ENCODE results near the gene FBXW8.
"Not testable (repeated sequence)": the region's sequence is repeated elsewhere in the genome, so short reads cannot be mapped to it uniquely, and the experiment has no call there.

Gene FBXW8

DNA sequence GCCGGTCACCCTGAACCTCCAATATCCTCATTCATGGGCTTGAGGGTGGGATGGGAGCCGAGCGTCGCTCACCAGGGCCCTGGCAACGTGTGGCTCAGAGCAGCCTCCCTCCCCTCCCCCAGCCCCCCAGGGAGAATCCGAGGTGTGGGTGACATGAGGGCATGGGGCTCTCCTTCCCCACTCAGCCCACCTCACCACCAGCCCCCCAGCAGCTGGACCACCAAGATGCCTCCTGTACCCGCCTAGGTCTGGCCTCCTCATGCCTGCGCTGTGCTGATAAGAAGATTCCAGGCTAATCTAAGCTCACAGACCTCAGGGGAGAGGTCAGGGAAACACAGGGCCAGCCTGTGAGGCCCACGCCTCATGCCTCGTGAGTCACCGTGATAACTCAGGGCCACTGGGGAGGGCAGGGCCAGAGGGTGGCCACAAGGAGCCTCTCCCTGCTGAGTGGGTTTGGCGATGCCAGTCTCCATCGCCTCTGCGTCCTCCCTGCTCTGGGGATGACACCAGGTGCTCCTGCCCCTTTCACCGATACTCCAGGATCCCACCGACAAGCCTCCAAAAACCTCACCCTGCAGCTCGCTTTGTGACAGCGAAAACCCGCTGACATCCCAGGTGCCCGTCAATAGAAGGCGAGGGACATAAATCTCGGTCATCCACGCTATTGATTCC, 131.6 kb downstream of the FBXW8 start:
- DNase-seq = no peak

GRCh38 chr12:117042862-117043261, 132.1 kb downstream of the FBXW8 start:
- DNase-seq = no peak

DNA sequence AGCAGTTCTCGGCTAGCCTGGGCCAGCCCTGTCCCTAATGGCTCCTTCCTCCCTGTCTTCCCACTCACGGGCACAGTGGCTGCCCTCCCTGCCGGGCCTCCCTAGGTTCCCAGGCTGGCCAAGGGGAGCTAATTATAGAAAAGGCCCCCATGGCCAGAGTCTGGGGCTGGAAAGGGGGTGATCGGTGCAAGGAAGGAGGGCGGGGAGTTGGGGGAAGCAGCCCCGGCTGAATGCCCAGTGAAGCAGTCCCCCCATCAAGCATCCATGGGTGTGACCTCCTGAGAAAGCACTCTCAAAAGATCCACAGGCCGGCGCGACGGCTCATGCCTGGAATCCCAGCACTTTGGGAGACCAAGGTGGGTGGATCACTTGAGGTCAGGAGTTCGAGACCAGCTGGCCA, 133.6 kb downstream of the FBXW8 start:
- DNase-seq = no peak

DNA sequence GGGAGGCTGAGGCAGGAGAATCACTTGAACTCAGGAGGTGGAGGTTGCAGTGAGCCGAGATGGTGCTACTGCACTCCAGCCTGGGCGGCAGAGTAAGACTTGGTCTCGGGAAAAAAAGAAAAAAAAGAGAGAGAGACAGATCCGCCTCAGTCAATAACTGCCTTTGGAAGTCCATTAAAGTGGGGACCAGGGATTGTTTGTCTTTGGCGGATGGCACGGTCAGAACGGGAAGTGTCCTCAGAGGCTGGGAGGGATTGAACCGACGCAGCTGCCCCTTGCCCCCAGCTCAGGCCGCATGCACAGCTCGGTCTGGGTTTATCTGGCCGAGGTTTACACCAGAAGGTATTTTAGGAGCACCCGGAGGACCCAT, 134.0 kb downstream of the FBXW8 start:
- DNase-seq = no peak

DNA sequence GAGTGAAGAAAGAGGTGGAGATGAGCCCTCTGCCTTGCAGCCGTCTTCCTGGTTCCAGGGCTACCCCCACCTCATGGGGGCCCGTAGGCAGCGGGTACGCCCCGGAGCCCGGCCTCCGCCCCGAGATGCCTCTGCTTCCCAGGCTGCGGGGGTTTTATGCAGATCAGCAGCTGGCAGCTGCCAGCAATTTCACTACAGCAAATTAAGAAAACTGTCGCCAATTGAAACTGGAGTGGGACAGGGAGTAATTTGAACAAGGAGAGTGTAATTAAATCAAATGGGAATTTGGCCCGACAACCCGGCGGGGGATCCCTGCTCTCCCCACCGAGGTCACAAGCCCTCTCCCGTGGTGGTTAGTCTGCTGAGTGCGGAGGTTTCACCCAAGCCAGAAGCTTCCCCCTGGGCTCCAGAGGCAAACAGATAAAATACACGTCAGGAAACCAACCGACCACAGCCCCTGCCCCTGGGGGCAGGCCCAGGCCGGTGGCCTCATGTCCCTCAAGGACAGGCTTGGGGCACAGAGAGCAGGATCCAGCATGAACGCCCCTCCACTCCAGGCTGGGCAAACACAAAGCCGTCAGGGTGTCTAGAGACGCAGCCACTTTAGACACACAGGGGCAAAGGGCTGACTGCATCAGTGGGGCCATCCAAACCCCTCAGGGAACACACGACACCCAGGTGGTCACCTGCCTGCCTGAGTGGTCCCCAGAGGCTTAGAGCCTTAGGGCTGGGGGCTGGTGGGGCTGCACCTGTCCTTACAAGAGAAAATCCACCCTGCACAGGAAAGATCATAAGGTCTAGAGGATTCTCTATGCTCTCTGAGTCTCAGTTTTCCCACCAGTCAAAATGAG, 134.6 kb downstream of the FBXW8 start:
- no peak for DNase-seq

DNA sequence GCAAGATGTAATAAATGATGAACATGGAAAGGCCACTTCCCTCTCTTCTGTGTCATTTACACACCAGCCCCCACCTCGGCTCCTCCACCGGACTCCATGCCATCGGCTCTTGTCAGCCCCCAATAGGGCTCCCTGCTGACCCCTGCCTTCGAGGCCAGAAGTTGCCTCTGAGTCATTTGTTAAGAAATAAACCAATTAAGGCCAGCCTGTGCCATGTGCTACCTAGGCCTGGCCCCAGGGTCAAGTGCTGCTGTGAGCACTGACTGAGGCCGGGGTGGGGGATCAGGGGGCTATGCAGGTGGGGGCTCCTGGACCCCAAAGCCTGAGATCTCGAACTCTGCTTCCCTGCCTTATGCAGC, 135.2 kb downstream of the FBXW8 start:
- no peak for DNase-seq

GRCh38 chr12:117046425-117046824, 135.7 kb downstream of the FBXW8 start:
- no peak for DNase-seq

GRCh38 chr12:117046861-117047530, 136.2 kb downstream of the FBXW8 start:
- DNase-seq = no peak

DNA sequence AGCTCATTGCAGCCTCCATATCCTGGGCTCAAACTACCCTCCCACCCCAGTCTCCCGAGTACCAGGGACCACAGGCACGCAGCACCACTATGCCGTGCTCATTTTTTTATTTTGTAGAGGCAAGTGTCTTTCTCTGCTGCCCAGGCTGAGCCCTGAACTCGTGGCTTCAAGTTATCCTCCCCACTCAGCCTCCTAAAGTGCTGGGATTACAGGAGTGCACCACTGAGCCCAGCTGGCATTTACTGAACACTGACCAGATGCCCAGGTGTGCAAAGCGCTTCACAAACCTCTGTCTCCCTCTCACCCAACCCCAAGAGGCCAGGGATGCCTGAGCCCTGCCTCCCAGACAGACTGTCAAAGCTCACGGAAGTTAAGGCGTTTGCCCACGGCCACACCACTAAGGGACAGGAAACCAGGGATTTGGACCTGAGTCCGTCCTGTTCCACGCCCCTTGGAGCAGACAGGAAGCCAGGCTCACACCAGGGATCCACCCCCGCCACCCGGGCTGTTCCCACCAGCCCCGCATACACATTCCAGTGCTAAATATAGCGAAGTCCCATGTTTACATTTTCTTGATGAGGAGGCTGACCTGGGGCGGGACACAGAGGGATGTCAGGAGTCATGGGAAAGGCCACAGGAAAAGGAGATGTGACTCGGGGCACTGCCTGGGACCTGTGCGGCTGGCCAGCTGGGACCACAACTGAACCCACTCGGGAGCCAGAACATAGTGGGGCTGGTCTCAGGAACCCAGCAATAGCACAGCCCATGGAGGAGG, 137.2 kb downstream of the FBXW8 start:
- no peak for DNase-seq

GRCh38 chr12:117048585-117048904, 137.8 kb downstream of the FBXW8 start:
- DNase-seq = no peak

DNA sequence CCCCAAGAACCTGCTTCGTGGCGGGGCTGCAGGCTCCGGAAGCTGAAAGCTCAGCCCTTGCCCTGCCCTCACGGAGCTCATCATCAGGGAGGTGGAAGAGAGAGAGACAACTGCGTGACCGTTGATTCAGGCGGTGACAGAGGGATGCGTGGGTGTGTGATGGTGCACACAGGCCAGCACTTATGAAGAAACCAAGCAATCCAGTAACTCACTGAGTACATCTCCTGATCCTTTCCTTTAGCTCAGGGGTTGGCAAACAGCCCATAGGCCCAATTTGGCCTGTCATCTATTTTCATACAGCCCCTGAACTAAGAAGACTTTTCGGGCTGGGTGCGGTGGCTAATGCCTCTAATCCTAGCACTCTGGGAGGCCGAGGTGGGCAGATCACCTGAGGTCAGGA, 138.5 kb downstream of the FBXW8 start:
- no peak for DNase-seq

GRCh38 chr12:117050060-117050459, 139.3 kb downstream of the FBXW8 start:
- no peak for DNase-seq

GRCh38 chr12:117051380-117051779, 140.6 kb downstream of the FBXW8 start:
- DNase-seq = no peak

DNA sequence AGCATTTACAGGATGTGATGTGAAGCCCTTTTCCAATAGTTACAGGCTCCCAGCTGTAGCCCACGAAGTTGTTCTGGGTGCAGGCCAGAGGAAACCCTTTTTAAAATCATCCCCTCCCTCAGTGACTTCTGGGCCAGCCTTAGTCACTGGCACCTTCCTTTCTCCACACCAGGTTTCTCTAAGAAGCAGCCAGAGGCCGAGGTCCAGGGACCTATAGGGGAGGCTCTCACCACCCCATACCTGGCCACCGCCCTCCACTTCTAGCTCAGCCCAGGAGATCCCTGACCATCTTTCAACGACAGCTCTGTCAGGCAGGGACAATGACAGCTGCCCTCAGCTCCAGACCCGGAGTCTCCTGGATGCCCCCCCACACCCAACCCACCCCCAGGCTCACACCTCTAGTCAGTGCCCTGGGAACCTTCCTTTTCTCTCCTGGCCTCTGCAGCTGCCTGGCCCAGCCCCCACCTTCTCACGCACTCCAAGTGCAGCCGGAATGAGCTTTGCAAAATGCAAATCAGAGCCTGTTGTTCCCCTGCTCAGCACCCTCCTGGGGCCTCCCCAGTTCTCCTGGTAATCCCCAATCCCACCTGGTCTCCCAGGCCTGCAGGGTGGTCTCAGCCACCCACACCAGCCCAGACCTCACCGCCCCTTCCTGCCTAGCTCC, 141.8 kb downstream of the FBXW8 start:
- no peak for DNase-seq

DNA sequence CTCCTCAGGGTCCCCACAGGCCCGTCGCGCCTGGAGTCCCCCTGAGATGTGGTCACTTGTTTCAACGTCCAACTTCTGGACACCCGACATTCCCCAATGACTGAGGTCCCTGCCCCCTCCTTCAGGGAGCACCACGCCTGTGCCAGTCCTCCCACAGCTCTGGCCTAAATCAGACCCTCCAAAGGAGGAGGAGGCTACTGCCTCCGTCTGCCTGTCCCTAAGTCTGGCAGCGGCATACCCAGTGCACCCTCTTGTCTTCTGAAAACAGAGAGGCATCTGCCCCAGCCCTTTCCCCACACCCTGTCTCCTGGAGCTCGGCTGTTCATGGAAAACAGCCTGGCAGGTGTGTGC, 142.3 kb downstream of the FBXW8 start:
- no peak for DNase-seq

DNA sequence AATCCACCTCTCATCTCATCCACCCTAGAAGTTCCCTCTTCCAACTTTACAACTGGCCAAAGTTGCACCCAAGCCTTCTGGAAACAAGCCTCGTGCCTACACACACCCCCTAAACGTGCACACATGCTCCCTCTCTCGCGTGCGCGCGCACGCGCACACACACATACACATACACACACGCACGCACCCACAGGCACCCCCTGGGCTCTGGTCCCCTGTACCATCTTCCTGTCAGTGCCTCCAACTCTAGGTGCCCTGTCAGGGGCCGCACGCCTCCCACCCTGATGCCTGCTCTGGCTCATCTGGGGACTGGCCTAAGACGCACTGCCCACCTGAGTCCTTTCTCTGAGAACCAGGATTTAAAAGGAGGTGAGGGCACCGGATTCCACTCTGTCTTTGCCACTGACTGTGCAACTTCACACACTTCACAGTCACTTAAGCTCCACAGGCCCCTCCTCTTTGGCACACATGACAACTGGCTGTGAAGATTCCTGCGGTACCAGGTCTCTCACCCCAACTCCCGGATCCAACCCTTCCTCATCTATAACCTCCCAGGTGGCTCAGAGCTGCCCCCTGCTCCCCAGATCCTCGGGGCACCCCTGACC, 142.9 kb downstream of the FBXW8 start:
- no peak for DNase-seq

DNA sequence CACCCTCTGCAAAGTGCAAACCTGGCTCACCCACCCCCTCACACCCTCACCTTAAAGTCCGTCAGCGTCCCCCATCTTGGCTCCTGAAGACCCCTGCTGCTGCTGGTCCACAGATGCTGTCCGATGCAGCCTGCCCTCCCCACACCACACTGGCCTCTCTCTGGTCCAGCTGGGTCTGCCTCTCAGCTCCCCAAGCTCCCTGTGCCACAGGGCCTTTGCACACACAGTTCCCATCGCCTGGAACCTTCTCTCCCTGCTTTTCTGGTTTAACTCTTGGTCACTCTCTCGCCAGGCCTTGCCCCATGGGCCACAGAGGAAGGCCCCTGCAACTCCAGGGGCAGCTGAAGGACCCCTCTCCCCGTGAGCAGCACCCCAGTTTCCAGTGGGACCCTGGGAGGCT, 143.5 kb downstream of the FBXW8 start:
- no peak for DNase-seq

DNA sequence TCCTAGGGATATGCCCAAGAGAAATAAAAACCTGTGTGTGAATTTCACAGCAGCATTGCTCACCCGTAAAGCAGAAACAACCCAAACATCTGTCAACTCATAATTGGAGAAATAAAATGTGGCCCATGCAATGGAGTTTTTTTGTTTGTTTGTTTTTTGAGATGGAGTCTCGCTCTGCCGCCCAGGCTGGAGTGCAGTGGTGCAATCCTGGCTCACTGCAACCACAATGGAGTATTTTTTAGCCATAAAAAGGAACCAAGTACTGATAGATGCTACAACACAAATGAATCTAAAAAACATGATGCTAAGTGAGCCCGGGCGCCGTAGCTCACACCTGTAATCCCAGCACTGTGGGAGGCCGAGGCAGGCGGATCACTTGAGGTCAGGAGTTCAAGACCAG, 146.9 kb downstream of the FBXW8 start:
- DNase-seq = not testable (repeated sequence)

DNA sequence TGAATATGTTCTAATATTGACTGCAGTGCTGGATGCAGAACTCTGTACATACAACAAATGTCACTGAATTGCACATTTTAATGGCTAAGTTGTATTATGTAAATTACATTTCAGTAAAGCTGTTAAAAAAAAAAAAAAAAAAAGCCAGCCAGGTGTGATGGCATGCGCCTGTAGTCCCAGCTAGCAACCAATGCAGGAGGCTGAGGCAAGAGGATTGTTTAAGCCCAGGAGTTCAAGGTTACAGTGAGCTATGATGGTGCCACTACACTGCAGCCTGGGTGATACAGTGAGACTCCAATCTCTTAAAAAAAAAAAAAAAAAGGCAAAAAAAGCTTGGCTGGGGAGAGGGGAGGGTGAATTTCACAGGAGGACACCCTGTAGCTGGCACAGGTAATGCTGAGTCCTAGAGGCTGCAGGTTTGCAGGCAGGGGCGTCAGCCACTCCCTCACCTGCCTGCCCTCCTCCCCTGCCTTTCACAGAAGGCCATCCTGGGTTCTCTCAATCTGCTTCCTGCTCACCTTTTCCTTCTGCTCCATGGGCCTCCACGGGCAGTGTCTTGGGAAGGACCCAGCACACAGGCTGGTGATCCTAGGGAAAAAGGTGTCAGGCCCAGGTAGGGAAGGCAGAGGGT, 147.8 kb downstream of the FBXW8 start:
- no peak for DNase-seq

DNA sequence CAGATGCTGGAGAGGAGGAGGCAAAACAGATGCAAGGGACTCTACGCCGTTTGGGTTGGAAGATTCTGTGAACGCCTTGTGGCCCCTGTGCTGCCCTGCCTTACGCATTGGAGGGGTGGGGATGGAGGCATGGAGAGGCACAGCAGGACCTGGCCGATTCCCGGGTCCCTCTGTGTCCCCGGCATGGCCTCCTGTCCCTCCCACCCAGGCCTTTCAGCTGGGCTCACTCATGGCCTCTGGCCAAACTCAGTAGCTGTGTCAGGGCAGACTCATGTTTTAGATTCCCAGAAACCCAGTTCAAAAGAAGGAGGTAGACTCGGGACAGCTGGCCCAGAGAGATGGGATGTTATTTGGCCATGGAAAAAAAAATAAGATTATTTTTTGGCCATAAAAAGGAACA, 148.4 kb downstream of the FBXW8 start:
- DNase-seq = no peak

- DNase-seq = no peak
These were observed 149.6 kb downstream of the FBXW8 start for GRCh38 chr12:117060246-117060928.

DNA sequence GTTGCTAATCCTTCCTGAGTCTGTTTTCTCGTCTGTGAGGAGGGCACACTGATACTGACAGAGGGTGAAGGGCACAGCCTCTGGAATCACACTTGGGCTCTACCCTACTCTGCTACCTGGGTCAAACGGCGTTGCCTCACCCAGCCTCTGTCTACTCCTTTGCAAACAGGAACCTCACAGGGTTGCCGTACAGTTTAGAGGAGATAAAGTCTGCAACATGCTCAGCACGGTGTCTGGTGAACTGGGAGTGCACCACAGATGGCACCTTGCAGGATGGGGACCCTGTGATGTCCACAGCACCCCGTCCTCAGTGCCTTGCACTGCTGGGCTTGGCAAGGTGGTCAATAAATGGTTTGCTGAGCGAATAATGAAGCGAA, 150.2 kb downstream of the FBXW8 start:
- no peak for DNase-seq
